Measurements from ENCODE around the gene PER3. TPM values are rescaled to one million over a fixed set of nuclear protein-coding genes. Genes with fewer than 3 reads are reported as not detected.

Gene PER3
- total RNA-seq, 4 donors from 2014 or later = 9.2 to 46.0 (median 19.1) TPM

DNA sequence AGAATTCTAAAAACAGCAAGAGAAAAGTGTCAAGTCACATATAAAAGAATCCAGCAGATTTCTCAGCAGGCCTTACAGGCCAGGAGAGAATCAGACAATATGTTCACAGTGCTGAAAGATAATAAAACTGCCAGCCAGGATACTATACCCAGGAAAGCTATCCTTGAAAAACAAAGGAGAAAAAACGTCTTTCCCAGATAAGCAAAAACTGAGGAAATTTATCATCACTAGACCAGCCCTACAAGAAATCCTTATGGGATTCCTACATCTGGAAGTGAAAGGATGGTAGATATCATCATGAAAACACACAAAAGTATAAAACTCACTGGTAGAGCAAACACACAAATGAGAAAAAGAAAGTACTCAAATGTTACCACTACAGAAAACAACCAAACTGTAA, 93.9 kb downstream of the PER3 start:
- Histone ChIP-seq H3K27ac (no peak overlapping the region), H3K4me3 (no peak overlapping the region), H3K27me3 (no peaks in the 10 kb centered on the region), H3K4me1 (no peaks in the 10 kb centered on the region), H3K9me3 (no peaks in the 10 kb centered on the region), H3K36me3 (no peaks in the 10 kb centered on the region)
- DNase-seq (ENCODE audit: low spot score in 2 of 2) = no peak
- 48% methylated on average over 1 of the region's 1 CpG for WGBS
- TF ChIP-seq EP300 (IDR thresholded peaks at IDR 0.05) (no peak), POLR2AphosphoS5 (IDR thresholded peaks at IDR 0.05) (no peak), POLR2A (IDR thresholded peaks at IDR 0.05) (no peak)
- TF ChIP-seq, protein P1, sequence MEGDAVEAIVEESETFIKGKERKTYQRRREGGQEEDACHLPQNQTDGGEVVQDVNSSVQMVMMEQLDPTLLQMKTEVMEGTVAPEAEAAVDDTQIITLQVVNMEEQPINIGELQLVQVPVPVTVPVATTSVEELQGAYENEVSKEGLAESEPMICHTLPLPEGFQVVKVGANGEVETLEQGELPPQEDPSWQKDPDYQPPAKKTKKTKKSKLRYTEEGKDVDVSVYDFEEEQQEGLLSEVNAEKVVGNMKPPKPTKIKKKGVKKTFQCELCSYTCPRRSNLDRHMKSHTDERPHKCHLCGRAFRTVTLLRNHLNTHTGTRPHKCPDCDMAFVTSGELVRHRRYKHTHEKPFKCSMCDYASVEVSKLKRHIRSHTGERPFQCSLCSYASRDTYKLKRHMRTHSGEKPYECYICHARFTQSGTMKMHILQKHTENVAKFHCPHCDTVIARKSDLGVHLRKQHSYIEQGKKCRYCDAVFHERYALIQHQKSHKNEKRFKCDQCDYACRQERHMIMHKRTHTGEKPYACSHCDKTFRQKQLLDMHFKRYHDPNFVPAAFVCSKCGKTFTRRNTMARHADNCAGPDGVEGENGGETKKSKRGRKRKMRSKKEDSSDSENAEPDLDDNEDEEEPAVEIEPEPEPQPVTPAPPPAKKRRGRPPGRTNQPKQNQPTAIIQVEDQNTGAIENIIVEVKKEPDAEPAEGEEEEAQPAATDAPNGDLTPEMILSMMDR (IDR thresholded peaks at IDR 0.05) = no peak

DNA sequence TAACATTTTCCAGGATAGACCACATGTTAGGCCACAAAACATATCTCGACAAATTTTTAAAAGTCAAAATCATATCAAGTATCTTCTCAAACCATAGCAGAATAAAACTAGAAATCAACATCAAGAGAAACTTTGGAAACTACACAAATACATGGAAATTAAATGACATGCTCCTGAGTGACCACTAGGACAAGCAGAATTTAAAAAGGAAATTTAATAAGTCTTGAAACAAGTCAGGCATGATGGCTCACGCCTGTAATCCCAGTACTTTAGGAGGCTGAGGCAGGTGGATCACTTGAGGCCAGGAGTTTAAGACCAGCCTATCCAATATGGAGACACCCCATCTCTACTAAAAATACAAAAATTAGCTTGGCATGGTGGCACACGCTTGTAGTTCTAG, 95.1 kb downstream of the PER3 start:
- TF ChIP-seq, protein P1 (IDR thresholded peaks at IDR 0.05) = no peak
- TF ChIP-seq EP300 (IDR thresholded peaks at IDR 0.05) (no peak), POLR2A (IDR thresholded peaks at IDR 0.05) (no peak)
- no peak for DNase-seq (ENCODE audit: low spot score in 2 of 2)
- no peak overlapping the region for H3K4me3 ChIP-seq
- no peaks in the 10 kb centered on the region for H3K36me3 ChIP-seq
- WGBS = 87% methylated on average over 3 of the region's 3 CpGs
- H3K27me3 ChIP-seq = no peaks in the 10 kb centered on the region
- H3K4me1 ChIP-seq = no peaks in the 10 kb centered on the region
- no peaks in the 10 kb centered on the region for H3K9me3 ChIP-seq
- no peak overlapping the region for H3K27ac ChIP-seq

DNA sequence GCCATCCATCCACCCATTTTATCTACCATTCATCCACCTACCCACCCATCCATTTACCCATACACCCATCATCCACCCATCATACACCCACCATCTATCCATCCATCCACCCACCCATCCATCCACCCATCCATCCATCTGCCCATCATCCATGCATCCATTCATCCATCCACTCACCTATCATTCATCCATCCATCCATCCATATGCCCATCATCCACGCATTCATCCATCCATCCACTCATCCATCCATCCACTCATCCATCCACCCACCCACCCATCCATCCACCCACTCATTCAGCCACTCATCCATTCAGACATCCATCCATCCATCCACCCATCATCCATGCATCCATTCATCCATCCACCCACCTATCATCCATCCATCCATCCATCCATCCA, 100.7 kb downstream of the PER3 start:
- H3K9me3 ChIP-seq = no peaks in the 10 kb centered on the region
- H3K4me3 ChIP-seq = no peak overlapping the region
- 100% methylated on average over 1 of the region's 1 CpG for WGBS
- H3K27me3 ChIP-seq = peaks cover 5% of the 10 kb centered on the region
- H3K4me1 ChIP-seq = no peaks in the 10 kb centered on the region
- no peak overlapping the region for H3K27ac ChIP-seq
- TF ChIP-seq, protein P1 (IDR thresholded peaks at IDR 0.05) = no peak
- TF ChIP-seq POLR2AphosphoS5 (IDR thresholded peaks at IDR 0.05) = no peak
- TF ChIP-seq EP300 (IDR thresholded peaks at IDR 0.05) = no peak
- no peak for TF ChIP-seq POLR2A (IDR thresholded peaks at IDR 0.05)
- DNase-seq (ENCODE audit: low spot score in 2 of 2) = no peak
- H3K36me3 ChIP-seq = no peaks in the 10 kb centered on the region

DNA sequence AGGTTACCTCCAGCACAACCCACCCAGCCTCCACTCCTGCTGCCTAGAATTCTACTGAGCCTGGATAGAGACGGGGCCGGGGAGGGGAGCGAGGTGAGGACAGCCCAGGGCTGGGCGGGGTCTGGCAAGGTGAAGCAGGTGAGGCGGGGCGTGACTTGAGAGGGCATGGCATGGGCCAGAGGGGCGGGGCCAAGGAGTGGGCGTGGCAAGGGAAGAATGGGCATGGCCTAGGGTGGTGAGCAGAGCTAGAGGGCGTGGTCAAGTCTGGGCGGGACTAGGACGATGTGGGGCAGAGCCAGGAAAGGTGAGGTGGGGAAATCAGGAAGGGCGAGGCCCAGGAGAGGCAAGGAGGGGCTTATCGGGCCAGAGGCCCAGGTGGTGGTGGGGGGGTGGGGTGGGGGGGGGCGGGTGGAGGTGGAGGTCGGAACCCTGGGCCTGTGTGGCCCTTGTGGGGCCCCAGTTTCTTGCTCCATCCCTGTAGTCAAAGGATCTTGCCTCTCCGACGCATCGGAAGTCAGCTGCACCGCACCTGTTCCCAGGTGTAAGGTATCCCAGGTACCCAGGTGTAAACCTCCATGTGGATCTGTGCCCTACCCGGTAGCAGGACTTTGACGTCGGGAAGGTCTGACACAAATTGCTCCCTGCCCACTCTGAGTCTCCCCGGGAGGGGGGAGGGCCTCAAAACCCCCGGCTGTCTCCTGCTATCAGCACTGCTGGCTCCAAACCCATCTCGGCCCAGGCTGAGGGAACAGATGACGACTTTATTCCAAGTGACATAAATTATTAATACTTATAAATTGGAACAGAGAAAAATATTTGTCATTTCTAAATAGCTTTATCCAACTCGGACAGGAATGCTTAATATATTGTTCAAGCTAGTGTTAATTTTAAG, 101.7 kb downstream of the PER3 start:
- peaks cover 5% of the 10 kb centered on the region for H3K27me3 ChIP-seq
- H3K27ac ChIP-seq = no peak overlapping the region
- H3K4me3 ChIP-seq = peak overlapping the region; percentile 1
- peak in 1 of 2 donors; percentile 78 for DNase-seq (ENCODE audit: low spot score in 2 of 2)
- TF ChIP-seq EP300 (IDR thresholded peaks at IDR 0.05) (no peak), POLR2A (IDR thresholded peaks at IDR 0.05) (no peak), POLR2AphosphoS5 (IDR thresholded peaks at IDR 0.05) (no peak)
- TF ChIP-seq, protein P1 (IDR thresholded peaks at IDR 0.05) = no peak
- H3K36me3 ChIP-seq = no peaks in the 10 kb centered on the region
- H3K4me1 ChIP-seq = no peaks in the 10 kb centered on the region
- WGBS = 19% methylated on average over 22 of the region's 27 CpGs
- H3K9me3 ChIP-seq = no peaks in the 10 kb centered on the region

DNA sequence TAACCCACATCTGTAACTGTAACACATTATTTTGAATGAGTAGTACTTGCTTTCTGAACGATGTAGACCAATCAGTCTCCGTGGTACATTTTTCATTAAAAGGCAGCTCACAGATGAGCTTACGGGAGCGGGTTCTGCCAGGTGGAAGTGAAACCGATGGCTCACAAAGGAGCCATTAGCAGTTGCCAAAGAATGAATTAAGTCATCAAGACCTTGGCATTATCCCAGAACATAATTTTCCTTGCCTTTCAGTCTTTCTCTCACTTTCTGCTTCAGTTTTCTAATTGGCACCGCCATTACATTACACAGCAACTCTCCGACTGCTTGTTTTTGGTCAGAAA, 102.3 kb downstream of the PER3 start:
- 32% methylated on average over 7 of the region's 7 CpGs for WGBS
- no peak for DNase-seq (ENCODE audit: low spot score in 2 of 2)
- no peak overlapping the region for H3K27ac ChIP-seq
- no peak for TF ChIP-seq POLR2AphosphoS5 (IDR thresholded peaks at IDR 0.05)
- no peak for TF ChIP-seq POLR2A (IDR thresholded peaks at IDR 0.05)
- TF ChIP-seq EP300 (IDR thresholded peaks at IDR 0.05) = no peak
- TF ChIP-seq, protein P1 (IDR thresholded peaks at IDR 0.05) = no peak
- H3K4me3 ChIP-seq = peak overlapping the region; percentile 1
- no peaks in the 10 kb centered on the region for H3K4me1 ChIP-seq
- H3K36me3 ChIP-seq = no peaks in the 10 kb centered on the region
- H3K9me3 ChIP-seq = no peaks in the 10 kb centered on the region
- H3K27me3 ChIP-seq = peaks cover 5% of the 10 kb centered on the region
